H1 (cell line): ENCODE measurements around the gene FAM50B.

Experiments used
- EP300 ChIP-seq, 2 experiments: IDR thresholded peaks; 1 replicate in 1 of 2; 2 replicates in 1 of 2; pipeline ENCODE4 v1.6.1; 2011 to 2012; ENCODE audit warnings: low read depth in 2 of 2, low read length in 2 of 2, mild to moderate bottlenecking in 2 of 2, borderline replicate concordance in 1 of 2, inconsistent platforms in 1 of 2, moderate library complexity in 1 of 2
- KDM1A ChIP-seq: fragments of 200-600, 300-600 bp; sonication (generic); IDR thresholded peaks from 2 replicates; pipeline ENCODE4 v1.7.1; 2016; ENCODE audit warnings: mild to moderate bottlenecking, low read length, borderline replicate concordance
- NRF1 ChIP-seq: IDR thresholded peaks from 2 replicates; pipeline ENCODE4 v1.6.1; 2011; ENCODE audit warnings: mild to moderate bottlenecking, low read depth, low read length, improper control_type of control experiment
- POLR2A ChIP-seq, 2 experiments: IDR thresholded peaks; 1 replicate in 1 of 2; 2 replicates in 1 of 2; pipeline ENCODE4 v1.6.1; 2011; ENCODE audit warnings: low read depth in 2 of 2, low read length in 2 of 2, mild to moderate bottlenecking in 2 of 2; ENCODE audit errors: control extremely low read depth in 1 of 2
- POLR2AphosphoS5 ChIP-seq: IDR thresholded peaks from 2 replicates; pipeline ENCODE4 v1.6.1; 2011; ENCODE audit warnings: low read depth, low read length
- RFX5 ChIP-seq: IDR thresholded peaks from 2 replicates; pipeline ENCODE4 v1.6.1; 2011; ENCODE audit warnings: low read depth, low read length, improper control_type of control experiment, borderline replicate concordance
- RNF2 ChIP-seq: fragments of 200-900, 300-1000 bp; sonication (generic); IDR thresholded peaks from 2 replicates; pipeline ENCODE4 v1.7.1; 2016; ENCODE audit warnings: borderline replicate concordance, low read depth, mild to moderate bottlenecking, antibody characterized with exemption, low read length; ENCODE audit not compliant: poor library complexity, severe bottlenecking; ENCODE audit errors: missing control alignments
- SIX5 ChIP-seq: IDR thresholded peaks from 2 replicates; pipeline ENCODE4 v1.6.1; 2011; ENCODE audit warnings: mild to moderate bottlenecking, low read depth, low read length
- SP1 ChIP-seq: IDR thresholded peaks from 2 replicates; pipeline ENCODE4 v1.6.1; 2011; ENCODE audit warnings: low read depth, low read length
- TF ChIP-seq, protein P1 (sequence below), 3 experiments: IDR thresholded peaks; 1 replicate in 2 of 3; 2 replicates in 1 of 3; pipeline versions ENCODE4 v1.5.1 to v1.6.1; 2011; ENCODE audit warnings: low read length in 3 of 3, mild to moderate bottlenecking in 3 of 3, inconsistent platforms in 2 of 3, low read depth in 1 of 3, moderate library complexity in 1 of 3; ENCODE audit not compliant: insufficient read depth in 1 of 3; ENCODE audit errors: control extremely low read depth in 1 of 3

DNA sequence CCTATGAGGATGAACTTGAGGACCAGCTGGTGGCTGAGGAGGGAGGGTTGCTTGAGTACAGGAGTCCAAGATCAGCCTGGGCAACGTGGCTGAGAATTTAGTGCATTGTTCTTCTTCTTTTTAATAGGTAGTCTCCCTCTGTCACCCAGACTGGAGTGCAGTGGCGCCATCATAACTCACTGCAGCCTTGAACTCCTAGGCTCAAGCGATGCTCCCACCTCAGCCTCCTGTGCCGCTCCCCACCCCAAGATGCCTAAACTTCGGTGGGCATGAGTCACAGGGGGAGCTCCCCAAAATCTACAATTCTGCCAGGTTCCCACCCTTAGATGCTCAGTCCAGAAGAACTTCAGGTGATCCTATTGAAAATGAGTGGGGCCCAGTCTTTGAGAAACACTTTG is 21.4 kb downstream of the FAM50B start:
- TF ChIP-seq SIX5 (no peak), RNF2 (no peak), EP300 (IDR thresholded peaks at IDR 0.05; ENCODE audit: borderline replicate concordance in 1 of 2, low read depth in 2 of 2, low read length in 2 of 2) (no peak), RFX5 (no peak), POLR2A (IDR thresholded peaks at IDR 0.05; ENCODE audit: control extremely low read depth in 1 of 2, low read depth in 2 of 2, low read length in 2 of 2) (no peak), POLR2AphosphoS5 (no peak), NRF1 (no peak), SP1 (no peak), KDM1A (no peak)
- TF ChIP-seq, protein P1, sequence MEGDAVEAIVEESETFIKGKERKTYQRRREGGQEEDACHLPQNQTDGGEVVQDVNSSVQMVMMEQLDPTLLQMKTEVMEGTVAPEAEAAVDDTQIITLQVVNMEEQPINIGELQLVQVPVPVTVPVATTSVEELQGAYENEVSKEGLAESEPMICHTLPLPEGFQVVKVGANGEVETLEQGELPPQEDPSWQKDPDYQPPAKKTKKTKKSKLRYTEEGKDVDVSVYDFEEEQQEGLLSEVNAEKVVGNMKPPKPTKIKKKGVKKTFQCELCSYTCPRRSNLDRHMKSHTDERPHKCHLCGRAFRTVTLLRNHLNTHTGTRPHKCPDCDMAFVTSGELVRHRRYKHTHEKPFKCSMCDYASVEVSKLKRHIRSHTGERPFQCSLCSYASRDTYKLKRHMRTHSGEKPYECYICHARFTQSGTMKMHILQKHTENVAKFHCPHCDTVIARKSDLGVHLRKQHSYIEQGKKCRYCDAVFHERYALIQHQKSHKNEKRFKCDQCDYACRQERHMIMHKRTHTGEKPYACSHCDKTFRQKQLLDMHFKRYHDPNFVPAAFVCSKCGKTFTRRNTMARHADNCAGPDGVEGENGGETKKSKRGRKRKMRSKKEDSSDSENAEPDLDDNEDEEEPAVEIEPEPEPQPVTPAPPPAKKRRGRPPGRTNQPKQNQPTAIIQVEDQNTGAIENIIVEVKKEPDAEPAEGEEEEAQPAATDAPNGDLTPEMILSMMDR (IDR thresholded peaks at IDR 0.05; ENCODE audit: control extremely low read depth in 1 of 3, insufficient read depth in 1 of 3, low read depth in 1 of 3, low read length in 3 of 3): no peak
